HG03469 (cell line): ENCODE results near the gene GSAP.
"Not testable (repeated sequence)": the region's sequence is repeated elsewhere in the genome, so short reads cannot be mapped to it uniquely, and the experiment has no call there.

ENCODE experiments used
- ATAC-seq: cut with Tn5 transposase; IDR thresholded peaks from one replicate; pipeline ENCODE4 v1.9.1; 2021; ENCODE audit warnings: mild to moderate bottlenecking, moderate library complexity, moderate number of reproducible peaks; ENCODE audit not compliant: unreplicated experiment

The GSAP gene

GRCh38 chr7:77415823-77416620 lies at the start of gene GSAP:
Gene GSAP (minus strand): TSS chr7:77416349. CDS start chr7:77416321, 28 bp downstream.
- no peak for ATAC-seq

- ATAC-seq, result no peak
Observed at GRCh38 chr7:77465256-77465655, 49.1 kb upstream of the GSAP start.

- peak; percentile 62 for ATAC-seq
Observed at GRCh38 chr7:77464589-77464988, 48.4 kb upstream of the GSAP start.

GRCh38 chr7:77463632-77464031 lies 47.5 kb upstream of the GSAP start:
- ATAC-seq, result peak; percentile 43

GRCh38 chr7:77461842-77462241 lies 45.7 kb upstream of the GSAP start:
- ATAC-seq, result no peak

GRCh38 chr7:77461246-77461645 lies 45.1 kb upstream of the GSAP start:
- no peak for ATAC-seq

GRCh38 chr7:77460057-77460486 lies 43.9 kb upstream of the GSAP start:
- no peak for ATAC-seq

- ATAC-seq, result no peak
Observed at GRCh38 chr7:77459311-77459726, 43.2 kb upstream of the GSAP start.

- no peak for ATAC-seq
Observed at GRCh38 chr7:77458786-77459185, 42.6 kb upstream of the GSAP start.

GRCh38 chr7:77457779-77458178 lies 41.6 kb upstream of the GSAP start:
- no peak for ATAC-seq

- ATAC-seq, result no peak
Observed at GRCh38 chr7:77456696-77457095, 40.5 kb upstream of the GSAP start.

GRCh38 chr7:77455321-77455720 lies 39.2 kb upstream of the GSAP start:
- no peak for ATAC-seq

- ATAC-seq, result no peak
Observed at GRCh38 chr7:77454802-77455201, 38.7 kb upstream of the GSAP start.

- no peak for ATAC-seq
Observed at GRCh38 chr7:77453531-77453930, 37.4 kb upstream of the GSAP start.

GRCh38 chr7:77451950-77452349 lies 35.8 kb upstream of the GSAP start:
- ATAC-seq, result not testable (repeated sequence)

GRCh38 chr7:77450613-77451012 lies 34.5 kb upstream of the GSAP start:
- no peak for ATAC-seq

- ATAC-seq, result no peak
Observed at GRCh38 chr7:77450054-77450453, 33.9 kb upstream of the GSAP start.

GRCh38 chr7:77447616-77448015 lies 31.5 kb upstream of the GSAP start:
- ATAC-seq, result no peak

- no peak for ATAC-seq
Observed at GRCh38 chr7:77444123-77444522, 28.0 kb upstream of the GSAP start.

- no peak for ATAC-seq
Observed at GRCh38 chr7:77443042-77443441, 26.9 kb upstream of the GSAP start.

- no peak for ATAC-seq
Observed at GRCh38 chr7:77442636-77443035, 26.5 kb upstream of the GSAP start.

GRCh38 chr7:77441046-77441445 lies 24.9 kb upstream of the GSAP start:
- ATAC-seq, result no peak

- ATAC-seq, result no peak
Observed at GRCh38 chr7:77439572-77439971, 23.4 kb upstream of the GSAP start.
